HK-2 (cell line): ENCODE data around the gene ATXN7L3.
"Not testable (repeated sequence)": the region's sequence is repeated elsewhere in the genome, so short reads cannot be mapped to it uniquely, and the experiment has no call there.

Source experiments
- DNase-seq: peaks from one replicate; pipeline ENCODE4 v3.0.0-alpha.2; 2018; ENCODE audit not compliant: unreplicated experiment

The ATXN7L3 gene, protein sequence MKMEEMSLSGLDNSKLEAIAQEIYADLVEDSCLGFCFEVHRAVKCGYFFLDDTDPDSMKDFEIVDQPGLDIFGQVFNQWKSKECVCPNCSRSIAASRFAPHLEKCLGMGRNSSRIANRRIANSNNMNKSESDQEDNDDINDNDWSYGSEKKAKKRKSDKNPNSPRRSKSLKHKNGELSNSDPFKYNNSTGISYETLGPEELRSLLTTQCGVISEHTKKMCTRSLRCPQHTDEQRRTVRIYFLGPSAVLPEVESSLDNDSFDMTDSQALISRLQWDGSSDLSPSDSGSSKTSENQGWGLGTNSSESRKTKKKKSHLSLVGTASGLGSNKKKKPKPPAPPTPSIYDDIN

GRCh38 chr17:44199553-44200477 is at the start of gene ATXN7L3:
Gene ATXN7L3 (minus strand): TSS chr17:44199884. CDS start chr17:44198070, 1,814 bp downstream.
- DNase-seq: peak; percentile 99

DNA sequence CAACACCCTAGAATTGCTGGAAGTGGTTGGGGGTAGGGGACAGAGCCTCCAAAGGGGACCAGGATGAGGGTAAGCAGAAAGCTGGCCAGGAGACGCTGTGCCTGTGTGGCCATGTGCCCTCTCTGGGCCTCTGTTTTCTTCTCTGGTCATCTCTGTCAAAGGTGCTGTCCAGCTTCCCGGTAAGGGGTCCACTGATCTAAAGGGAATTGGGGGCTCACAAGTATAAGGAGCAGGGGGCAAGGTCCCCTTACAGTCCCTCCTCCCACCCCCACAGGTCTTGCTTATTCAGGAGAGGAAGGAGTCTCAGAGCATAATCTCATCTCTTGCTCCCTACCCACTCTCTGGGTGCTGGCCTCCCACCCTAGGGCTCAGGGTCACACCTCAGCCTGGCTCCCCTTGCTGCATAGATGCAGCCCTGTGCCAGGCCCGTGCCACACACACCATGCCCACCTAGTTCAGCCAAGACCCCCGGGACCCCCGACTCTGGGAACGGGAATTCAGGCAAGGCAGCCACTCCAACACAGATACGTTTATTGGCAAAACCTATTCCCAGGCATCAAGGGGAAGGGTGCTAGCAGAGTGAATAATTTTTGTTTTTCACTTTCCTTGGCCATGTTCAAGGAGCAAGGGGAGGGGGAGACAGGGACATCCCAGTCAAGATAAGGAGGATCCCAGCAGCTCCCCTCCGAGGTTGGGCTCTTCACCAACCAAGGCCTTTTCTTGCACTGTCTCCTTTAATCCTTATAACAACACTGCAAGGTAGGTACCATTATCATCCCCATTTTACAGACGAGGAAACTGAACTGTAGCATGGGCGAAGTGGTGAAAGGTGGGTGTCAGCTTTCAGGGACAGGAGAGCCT is 48.4 kb upstream of the ATXN7L3 start:
- no peak for DNase-seq

- no peak for DNase-seq
These were observed 47.8 kb upstream of the ATXN7L3 start for GRCh38 chr17:44247440-44247841.

DNA sequence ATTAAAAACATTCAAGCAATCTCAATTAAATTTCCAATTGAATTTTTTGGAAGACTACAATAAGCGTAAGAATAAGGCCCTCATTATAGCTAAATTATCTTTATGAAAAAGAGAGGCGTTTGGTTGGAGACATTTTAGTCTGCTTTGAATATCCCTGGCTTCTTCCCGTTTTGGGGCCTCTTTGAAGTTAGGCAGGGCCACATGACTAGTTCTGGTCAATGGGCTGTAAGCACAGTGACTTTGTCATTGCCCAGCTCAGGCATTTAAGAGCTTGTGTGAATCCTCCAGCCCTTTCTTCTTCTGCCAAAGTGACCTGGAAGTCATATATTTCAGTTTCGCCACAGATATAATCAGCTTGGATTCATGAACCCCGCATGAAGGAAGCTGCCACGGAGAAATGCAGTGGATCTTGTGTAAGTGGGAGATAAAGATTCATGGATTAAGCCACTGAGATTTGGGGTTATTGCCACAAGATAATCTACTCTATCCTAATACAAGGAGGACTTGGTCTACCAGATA is 41.5 kb upstream of the ATXN7L3 start:
- no peak for DNase-seq

DNA sequence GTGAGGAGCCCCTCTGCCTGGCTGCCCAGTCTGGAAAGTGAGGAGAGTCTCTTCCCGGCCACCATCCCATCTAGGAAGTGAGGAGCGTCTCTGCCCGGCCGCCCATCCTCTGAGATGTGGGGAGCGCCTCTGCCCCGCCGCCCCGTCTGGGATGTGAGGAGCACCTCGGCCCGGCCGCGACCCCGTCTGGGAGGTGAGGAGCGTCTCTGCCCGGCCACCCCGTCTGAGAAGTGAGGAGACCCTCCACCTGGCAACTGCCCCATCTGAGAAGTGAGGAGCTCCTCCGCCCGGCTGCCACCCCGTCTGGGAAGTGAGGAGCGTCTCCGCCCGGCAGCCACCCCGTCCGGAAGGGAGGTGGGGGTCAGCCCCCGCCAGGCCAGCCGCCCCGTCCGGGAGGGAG is 38.2 kb upstream of the ATXN7L3 start:
- DNase-seq: not testable (repeated sequence)

GRCh38 chr17:44236444-44236991 is 36.8 kb upstream of the ATXN7L3 start:
- no peak for DNase-seq

GRCh38 chr17:44235583-44235936 is 35.9 kb upstream of the ATXN7L3 start:
- peak; percentile 89 for DNase-seq

DNA sequence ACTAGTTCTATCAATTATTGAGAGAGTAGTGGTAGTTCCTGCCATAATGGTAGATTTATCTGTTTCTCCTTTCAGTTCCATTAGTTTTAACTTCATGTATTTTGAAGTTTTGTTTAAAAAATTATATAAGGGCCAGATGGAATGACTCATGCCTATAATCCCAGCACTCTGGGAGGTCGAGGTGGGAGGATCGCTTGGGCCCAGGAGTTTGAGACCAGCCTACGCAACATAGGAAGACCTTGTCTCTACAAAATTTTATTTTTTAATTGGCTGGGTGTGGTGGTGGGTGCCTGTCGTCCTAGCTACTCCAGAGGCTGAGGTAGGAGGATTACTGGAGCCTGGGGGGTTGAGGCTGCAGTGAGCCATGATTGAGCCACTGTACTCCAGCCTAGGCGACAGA is 33.9 kb upstream of the ATXN7L3 start:
- DNase-seq: no peak

GRCh38 chr17:44232061-44232460 is 32.4 kb upstream of the ATXN7L3 start:
- no peak for DNase-seq

DNA sequence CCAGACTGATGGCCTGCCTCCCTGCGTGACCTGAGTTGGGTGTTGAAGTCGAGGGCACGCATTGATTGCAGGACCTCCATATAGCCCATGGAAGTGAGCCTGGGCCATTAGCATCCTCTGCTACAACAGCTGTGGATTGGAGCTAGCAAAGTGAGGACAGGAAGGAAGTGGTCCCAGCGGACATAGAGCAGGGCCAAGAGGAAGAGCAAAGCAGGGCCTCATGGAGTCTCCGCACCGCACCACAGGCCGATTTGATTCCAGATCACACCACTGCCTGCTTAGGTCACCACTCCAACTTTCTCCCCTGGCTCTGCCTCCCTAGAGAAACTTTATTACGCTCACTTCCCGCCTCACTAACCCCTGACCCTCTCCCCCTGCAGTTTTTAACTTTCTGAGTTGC is 30.5 kb upstream of the ATXN7L3 start:
- DNase-seq: no peak

GRCh38 chr17:44229090-44229489 is 29.4 kb upstream of the ATXN7L3 start:
- no peak for DNase-seq

DNA sequence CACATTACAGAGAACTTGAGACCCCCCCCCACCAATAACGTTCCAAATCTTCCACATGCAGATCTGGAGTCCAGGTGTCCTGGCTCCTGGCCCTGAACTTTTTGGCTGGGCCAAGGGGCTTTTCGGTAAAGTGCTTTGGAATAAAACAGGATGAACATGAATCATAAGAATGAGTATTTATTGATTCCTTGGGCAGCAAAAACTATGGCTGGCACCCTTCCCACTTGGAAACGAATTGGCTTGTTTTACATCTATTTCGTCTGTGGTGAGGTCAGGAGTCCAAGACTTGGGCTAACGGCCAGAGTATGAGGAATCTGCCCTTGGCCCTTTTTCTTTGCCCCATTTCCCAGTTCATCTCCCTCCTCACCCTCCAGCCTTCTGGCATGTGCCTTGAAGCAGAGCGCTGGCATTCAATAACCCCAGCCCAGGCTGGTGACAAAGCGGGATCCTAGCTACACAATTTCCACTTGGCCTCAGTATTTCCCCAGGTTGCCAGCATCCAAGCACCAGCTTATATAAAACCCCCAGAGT is 23.9 kb upstream of the ATXN7L3 start:
- DNase-seq: no peak

DNA sequence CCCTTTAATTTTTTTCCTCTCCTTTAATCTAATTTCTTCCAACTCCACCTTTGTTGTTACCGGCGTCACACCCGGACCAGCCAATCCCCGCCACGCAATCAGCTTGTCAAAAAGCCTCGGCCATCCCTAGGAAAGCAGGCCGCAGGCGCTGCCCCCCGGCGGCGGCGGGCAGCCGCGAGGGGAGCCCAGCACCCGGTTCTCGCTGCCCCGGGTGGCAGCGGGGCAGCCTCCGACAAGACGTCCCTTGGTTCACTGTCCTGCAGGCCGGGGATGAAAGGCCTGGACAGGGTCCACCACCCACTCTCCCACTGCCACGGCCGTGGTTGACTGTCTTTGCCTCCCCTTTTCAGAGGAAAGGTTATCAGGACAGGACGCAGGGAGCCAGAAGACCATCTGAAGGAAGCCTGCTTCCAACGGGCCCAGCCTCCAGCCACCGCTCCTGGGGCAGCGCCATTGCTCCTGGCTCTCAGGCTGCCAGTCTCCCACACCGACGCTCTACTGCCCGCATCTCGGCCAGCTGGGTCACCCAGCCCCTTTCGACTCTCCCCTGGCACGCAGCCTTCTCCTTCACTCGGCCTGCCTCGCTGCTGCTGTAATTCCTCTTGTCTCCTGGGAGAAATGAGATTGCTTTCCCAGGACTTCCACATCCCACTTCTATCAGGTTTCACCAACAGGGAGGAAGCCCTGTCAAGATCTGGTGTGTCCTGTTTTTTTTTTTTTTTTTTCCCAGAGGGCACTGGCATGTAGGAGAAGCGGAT is 22.6 kb upstream of the ATXN7L3 start:
- peak; percentile 78 for DNase-seq

DNA sequence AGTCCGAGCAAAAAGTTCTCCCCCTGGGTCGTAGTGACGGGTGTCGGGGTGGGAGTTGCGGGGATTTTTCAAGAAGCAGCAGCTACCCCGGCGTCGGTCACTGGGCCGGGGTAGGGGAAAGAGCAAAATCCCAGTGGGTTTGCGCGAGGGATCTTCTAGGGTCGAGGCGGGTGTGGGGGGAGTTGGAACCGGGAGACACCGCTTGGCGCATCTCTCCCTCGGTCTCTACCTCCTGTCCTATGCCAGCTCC is 22.1 kb upstream of the ATXN7L3 start:
- DNase-seq: no peak

- DNase-seq: peak; percentile 78
These were observed 21.6 kb upstream of the ATXN7L3 start for GRCh38 chr17:44221084-44221861.

- DNase-seq: peak; percentile 49
These were observed 20.8 kb upstream of the ATXN7L3 start for GRCh38 chr17:44220213-44221083.

- peak; percentile 68 for DNase-seq
These were observed 20.0 kb upstream of the ATXN7L3 start, which contains the start of gene UBTF for GRCh38 chr17:44219616-44220212. Gene UBTF (minus strand): TSS chr17:44219675. CDS start chr17:44218229, 1,446 bp downstream.

- peak; percentile 67 for DNase-seq
These were observed 19.5 kb upstream of the ATXN7L3 start for GRCh38 chr17:44219108-44219615.
